H9 (cell line): ENCODE measurements around the gene UTP3. TPM values are rescaled to one million over a fixed set of nuclear protein-coding genes. Genes with fewer than 3 reads are reported as not detected.
"Not testable (repeated sequence)": the region's sequence is repeated elsewhere in the genome, so short reads cannot be mapped to it uniquely, and the experiment has no call there.

Experiments
- DNase-seq: peaks from one replicate; pipeline ENCODE4 v3.0.0-alpha.2; 2017
- H2AFZ ChIP-seq: one replicate; pipeline ENCODE4 v1.6.1; 2013; ENCODE audit warnings: mild to moderate bottlenecking, low read length, control low read depth, moderate library complexity
- H2AK5ac ChIP-seq: 2 replicates; pipeline ENCODE4 v1.6.1; 2013; ENCODE audit warnings: low read length, control low read depth, mixed read lengths; ENCODE audit not compliant: insufficient read length
- H2BK120ac ChIP-seq: one replicate; pipeline ENCODE4 v1.6.1; 2013; ENCODE audit warnings: low read depth, mild to moderate bottlenecking, low read length, control low read depth, inconsistent platforms; ENCODE audit not compliant: poor library complexity, severe bottlenecking
- H2BK12ac ChIP-seq: 2 replicates; pipeline ENCODE4 v1.6.1; 2013; ENCODE audit warnings: low read length, control low read depth, mixed read lengths, low read depth; ENCODE audit not compliant: insufficient read length
- H2BK15ac ChIP-seq: 2 replicates; pipeline ENCODE4 v1.6.1; 2013; ENCODE audit warnings: low read depth, low read length, control low read depth
- H2BK20ac ChIP-seq: one replicate; pipeline ENCODE4 v1.6.1; 2013; ENCODE audit warnings: low read depth, mild to moderate bottlenecking, low read length, control low read depth, inconsistent platforms; ENCODE audit not compliant: poor library complexity, severe bottlenecking
- H2BK5ac ChIP-seq: 2 replicates; pipeline ENCODE4 v1.6.1; 2013; ENCODE audit warnings: low read length, control low read depth, mixed read lengths; ENCODE audit not compliant: insufficient read length
- H3K14ac ChIP-seq: 2 replicates; pipeline ENCODE4 v1.6.1; 2013; ENCODE audit warnings: low read length, control low read depth; ENCODE audit not compliant: insufficient read depth
- H3K18ac ChIP-seq: 2 replicates; pipeline ENCODE4 v1.6.1; 2013; ENCODE audit warnings: low read depth, mild to moderate bottlenecking, mixed read lengths, low read length, control low read depth; ENCODE audit not compliant: insufficient read length
- H3K23ac ChIP-seq: 2 replicates; pipeline ENCODE4 v1.6.1; 2013; ENCODE audit warnings: low read length, control low read depth, mixed read lengths, low read depth; ENCODE audit not compliant: insufficient read length
- H3K23me2 ChIP-seq: 2 replicates; pipeline ENCODE4 v1.6.1; 2013; ENCODE audit warnings: low read depth, mild to moderate bottlenecking, mixed read lengths, low read length, control low read depth; ENCODE audit not compliant: insufficient read length, poor library complexity, severe bottlenecking
- H3K27ac ChIP-seq: 2 replicates; pipeline ENCODE4 v1.5.1; 2013; ENCODE audit warnings: low read length, control low read depth, mixed read lengths, low read depth; ENCODE audit not compliant: insufficient read length
- H3K27me3 ChIP-seq: 2 replicates; pipeline ENCODE4 v1.6.1; 2013; ENCODE audit warnings: low read length, control low read depth, inconsistent platforms; ENCODE audit not compliant: insufficient read depth
- H3K4ac ChIP-seq: 2 replicates; pipeline ENCODE4 v1.6.1; 2013; ENCODE audit warnings: low read depth, mild to moderate bottlenecking, control low read depth, inconsistent platforms, low read length, moderate library complexity
- H3K4me1 ChIP-seq: 2 replicates; pipeline ENCODE4 v1.6.1; 2013; ENCODE audit warnings: low read length, control low read depth, inconsistent platforms; ENCODE audit not compliant: insufficient read depth
- H3K4me2 ChIP-seq: 2 replicates; pipeline ENCODE4 v1.6.1; 2013; ENCODE audit warnings: low read length, control low read depth, mixed read lengths; ENCODE audit not compliant: insufficient read length, insufficient read depth
- H3K56ac ChIP-seq: 2 replicates; pipeline ENCODE4 v1.6.1; 2013; ENCODE audit warnings: low read depth, mild to moderate bottlenecking, mixed read lengths, low read length, control low read depth; ENCODE audit not compliant: insufficient read length
- H3K79me1 ChIP-seq: 2 replicates; pipeline ENCODE4 v1.6.1; 2013; ENCODE audit warnings: low read depth, mild to moderate bottlenecking, moderate library complexity, low read length, control low read depth, inconsistent platforms; ENCODE audit not compliant: insufficient read depth, poor library complexity, severe bottlenecking
- H3K79me2 ChIP-seq: 2 replicates; pipeline ENCODE4 v1.6.1; 2013; ENCODE audit warnings: low read length, control low read depth, inconsistent platforms; ENCODE audit not compliant: insufficient read depth
- H3K9ac ChIP-seq: 2 replicates; pipeline ENCODE4 v1.6.1; 2013; ENCODE audit warnings: low read length, control low read depth, mixed read lengths; ENCODE audit not compliant: insufficient read length; ENCODE audit errors: extremely low read depth
- H3K9me3 ChIP-seq: one replicate; pipeline ENCODE4 v1.6.1; 2013; ENCODE audit warnings: low read depth, low read length, inconsistent platforms; ENCODE audit not compliant: control insufficient read depth
- H3T11ph ChIP-seq: one replicate; pipeline ENCODE4 v1.6.1; 2013; ENCODE audit warnings: mild to moderate bottlenecking, low read length, control low read depth, inconsistent platforms
- H4K20me1 ChIP-seq: one replicate; pipeline ENCODE4 v1.6.1; 2013; ENCODE audit not compliant: control insufficient read depth, insufficient read length, insufficient read depth
- H4K5ac ChIP-seq: 2 replicates; pipeline ENCODE4 v1.6.1; 2013; ENCODE audit warnings: low read depth, mild to moderate bottlenecking, mixed read lengths, low read length, control low read depth; ENCODE audit not compliant: insufficient read length
- H4K8ac ChIP-seq: replicated peaks from 2 replicates; pipeline ENCODE4 v1.6.1; 2013; ENCODE audit warnings: low read length, control low read depth, mixed read lengths, low read depth; ENCODE audit not compliant: insufficient read length
- H4K91ac ChIP-seq: 2 replicates; pipeline ENCODE4 v1.6.1; 2013; ENCODE audit warnings: low read depth, mild to moderate bottlenecking, moderate library complexity, mixed read lengths, low read length, control low read depth; ENCODE audit not compliant: insufficient read length
- H3K27ac Mint-ChIP-seq, 3 experiments: 2 replicates in 2 of 3; 3 replicates in 1 of 3; pipeline ENCODE4 v1.8.0; 2020 to 2021; ENCODE audit warnings: mixed read lengths in 3 of 3, mild to moderate bottlenecking in 1 of 3, moderate library complexity in 1 of 3
- H3K27me3 Mint-ChIP-seq: 2 replicates; pipeline ENCODE4 v1.8.0; 2021; ENCODE audit warnings: low read depth, mild to moderate bottlenecking, moderate library complexity, mixed read lengths
- H3K36me3 Mint-ChIP-seq, 3 experiments: 2 replicates in 2 of 3; 3 replicates in 1 of 3; pipeline ENCODE4 v1.8.0; 2020 to 2021; ENCODE audit warnings: low read depth in 3 of 3, mixed read lengths in 3 of 3; ENCODE audit not compliant: insufficient read depth in 1 of 3
- H3K4me1 Mint-ChIP-seq, 2 experiments: 2 replicates each; pipeline ENCODE4 v1.8.0; 2020; ENCODE audit warnings: mixed read lengths in 2 of 2
- H3K4me3 Mint-ChIP-seq, 2 experiments: 2 replicates in 1 of 2; 3 replicates in 1 of 2; pipeline ENCODE4 v1.8.0; 2020 to 2021; ENCODE audit warnings: mild to moderate bottlenecking in 2 of 2, mixed read lengths in 2 of 2, moderate library complexity in 1 of 2
- H3K9me3 Mint-ChIP-seq, 2 experiments: 2 replicates in 1 of 2; 3 replicates in 1 of 2; pipeline ENCODE4 v1.8.0; 2020; ENCODE audit warnings: mild to moderate bottlenecking in 2 of 2, mixed read lengths in 2 of 2, moderate library complexity in 1 of 2
- WGBS: extraction: QIAGEN DNeasy Blood & Tissue Kit; methylation state at CpG from one replicate; pipeline ENCODE4 v1.1.7; 2013; ENCODE audit warnings: missing lambda C conversion rate, low lambda C conversion rate, mixed read lengths; ENCODE audit not compliant: insufficient read length; ENCODE audit errors: extremely low coverage; 5-methylcytosine and 5-hydroxymethylcytosine counted together
- total RNA-seq: library from RNA; stranded (reverse); gene quantifications from 2 replicates; pipeline ENCODE4 v1.2.1, GENCODE V29; 2021

Gene UTP3
- total RNA-seq, 1 experiment from 2014 or later, result 49.3 TPM

DNA sequence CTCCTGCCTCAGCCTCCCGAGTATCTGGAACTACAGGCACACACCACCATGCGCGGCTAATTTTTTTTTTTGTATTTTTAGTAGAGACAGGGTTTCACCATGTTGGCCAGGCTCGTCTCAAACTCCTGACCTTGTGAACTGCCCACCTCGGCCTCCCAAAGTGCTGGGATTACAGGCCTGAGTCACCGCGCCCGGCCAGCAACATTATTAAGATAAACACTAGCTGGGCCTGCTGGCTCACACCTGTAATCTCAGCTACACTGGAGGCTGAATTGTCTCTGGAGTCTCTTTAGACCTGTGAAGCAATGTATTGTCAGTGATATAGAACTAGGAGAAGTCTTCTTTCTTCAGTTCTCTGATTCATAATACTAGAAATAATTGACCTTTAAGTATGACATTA lies 10.1 kb downstream of the UTP3 start:
- H3K18ac ChIP-seq, H3K27me3 ChIP-seq, H3K9me3 ChIP-seq, H3K4me2 ChIP-seq, H3K36me3 Mint-ChIP-seq, H3K23me2 ChIP-seq, H3K56ac ChIP-seq, H3K4me1 ChIP-seq, H4K20me1 ChIP-seq, H3K27ac Mint-ChIP-seq, H2AFZ ChIP-seq, H4K8ac ChIP-seq, H3K9ac ChIP-seq, H2BK5ac ChIP-seq, H3K9me3 Mint-ChIP-seq, H2BK120ac ChIP-seq, H4K5ac ChIP-seq, H4K91ac ChIP-seq, H3K23ac ChIP-seq, H3K4me3 Mint-ChIP-seq, H3K27ac ChIP-seq, H3K79me2 ChIP-seq, H3K27me3 Mint-ChIP-seq, H2AK5ac ChIP-seq, H3K79me1 ChIP-seq, H2BK20ac ChIP-seq, DNase-seq, H2BK15ac ChIP-seq, H3K14ac ChIP-seq, H3T11ph ChIP-seq, H3K4me1 Mint-ChIP-seq, H3K4ac ChIP-seq, H2BK12ac ChIP-seq: not testable (repeated sequence)
- WGBS, result no CpG with 5 or more reads among the region's 8 CpGs
